Muscle of arm (tissue), 12 donors: ENCODE data around the gene GLI3. TPM values are rescaled to one million over a fixed set of nuclear protein-coding genes. Genes with fewer than 3 reads are reported as not detected.

Experiments used
- DNase-seq: peaks from one replicate; pipeline ENCODE4 v3.0.0-alpha.2; 2013
- polyA plus RNA-seq, 12 donors: library from polyadenylated mRNA; unstranded; fragments of 120-200 nt; gene quantifications; one replicate each; pipeline ENCODE4 v1.2.1, GENCODE V29; 2013; ENCODE audit not compliant: insufficient read length in 12 of 12

The GLI3 gene
- polyA plus RNA-seq, 12 donors = 12.1 to 39.9 (median 15.2) TPM; not detected in 1

DNA sequence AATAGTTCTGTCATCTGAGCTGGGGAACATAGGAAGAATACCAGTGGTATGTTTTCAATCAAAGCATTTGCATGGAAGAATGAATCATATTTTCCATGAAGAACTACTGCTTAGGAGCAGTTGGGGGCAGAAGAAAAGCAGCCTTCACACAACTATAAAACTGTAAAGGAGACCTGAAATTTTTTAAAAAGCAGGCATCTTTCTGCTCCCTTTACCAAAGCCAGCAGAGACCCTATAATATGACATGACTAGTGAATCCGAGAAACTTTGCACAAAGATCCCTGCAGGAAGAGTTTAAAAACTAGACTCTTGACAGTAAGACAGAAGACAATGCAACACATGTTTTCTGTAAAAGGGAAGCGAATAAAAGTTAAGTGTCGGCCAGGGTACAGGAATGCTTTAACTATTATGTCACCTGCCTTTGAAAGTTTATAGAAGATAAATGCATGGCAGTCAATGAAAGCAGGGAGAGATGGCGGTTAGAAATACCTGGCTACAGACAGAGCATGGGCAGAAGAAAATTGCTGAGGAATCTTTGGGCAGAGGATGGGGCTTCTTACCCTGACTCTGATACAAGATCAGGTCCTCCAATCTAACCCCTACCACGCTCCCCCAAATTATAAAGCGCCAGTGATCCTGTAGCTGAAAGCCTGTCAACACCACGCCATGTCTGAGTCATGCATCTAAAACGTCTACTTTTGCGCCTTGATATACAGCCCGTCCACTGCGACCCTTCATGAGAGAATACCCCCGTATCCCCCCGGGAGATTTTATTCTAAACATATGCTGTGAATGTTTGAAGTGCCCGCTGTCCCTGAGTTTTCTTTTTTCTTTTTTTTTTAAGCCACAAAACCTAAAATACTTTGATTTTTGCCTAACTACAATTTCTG lies 93.1 kb downstream of the GLI3 start:
- no peak for DNase-seq

DNA sequence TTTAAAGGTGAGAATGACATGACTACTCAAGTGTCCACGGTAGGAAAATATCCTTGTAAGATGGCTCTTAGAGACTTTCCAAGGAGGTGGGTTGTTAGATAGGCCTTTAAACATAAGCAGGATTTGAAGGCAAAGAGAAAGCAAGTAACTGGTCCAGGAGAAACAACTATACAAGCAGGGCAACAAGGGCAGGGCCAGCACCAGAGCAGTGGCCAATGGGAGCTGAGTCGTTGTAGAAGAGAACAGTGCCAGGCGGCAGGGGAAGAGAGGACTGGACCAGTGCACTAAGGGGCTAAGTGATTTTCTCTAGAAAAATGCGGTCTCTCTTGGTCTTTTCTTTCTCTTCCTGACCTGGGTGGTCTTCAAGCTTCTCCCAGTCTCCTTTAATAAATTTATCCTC lies 94.9 kb downstream of the GLI3 start:
- no peak for DNase-seq

DNA sequence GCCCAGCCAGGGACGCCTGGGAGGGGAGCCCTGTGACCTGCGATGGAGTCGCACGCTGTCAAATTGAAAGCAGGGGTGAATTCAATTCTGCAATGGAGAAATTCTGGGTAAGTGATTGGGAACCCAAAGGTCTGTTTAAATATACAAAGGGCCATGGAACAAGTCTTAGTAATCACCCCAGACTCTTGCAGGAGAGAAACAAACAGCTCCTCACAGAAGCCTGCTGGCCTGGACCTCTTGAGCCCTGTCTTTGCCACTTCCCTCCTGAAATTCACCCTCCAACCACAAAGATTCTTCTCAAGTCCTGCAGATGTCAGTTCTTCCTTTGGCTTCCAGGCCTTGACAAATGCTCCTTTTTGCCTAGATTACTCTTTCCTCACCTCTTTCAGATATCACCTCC lies 97.3 kb downstream of the GLI3 start:
- DNase-seq = no peak

DNA sequence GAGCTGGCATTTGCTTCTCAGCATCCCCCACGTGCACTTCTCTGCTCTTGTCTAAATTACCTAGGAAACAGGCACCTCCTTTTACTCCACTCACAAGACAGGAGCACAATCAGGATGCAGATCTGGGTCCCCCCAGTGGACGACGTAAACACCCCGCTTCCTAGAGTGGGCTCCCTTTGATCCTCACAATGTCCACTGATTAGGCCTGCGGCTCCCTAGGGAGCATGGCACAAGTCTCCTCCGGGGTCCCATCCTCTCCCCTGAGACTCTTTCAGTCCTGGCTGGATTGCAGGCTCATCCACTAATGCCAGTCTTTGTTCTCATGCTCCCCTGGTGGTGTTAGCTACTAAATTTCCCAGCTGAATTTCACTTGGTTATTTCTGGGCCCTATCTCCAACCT lies 98.3 kb downstream of the GLI3 start:
- DNase-seq = no peak

DNA sequence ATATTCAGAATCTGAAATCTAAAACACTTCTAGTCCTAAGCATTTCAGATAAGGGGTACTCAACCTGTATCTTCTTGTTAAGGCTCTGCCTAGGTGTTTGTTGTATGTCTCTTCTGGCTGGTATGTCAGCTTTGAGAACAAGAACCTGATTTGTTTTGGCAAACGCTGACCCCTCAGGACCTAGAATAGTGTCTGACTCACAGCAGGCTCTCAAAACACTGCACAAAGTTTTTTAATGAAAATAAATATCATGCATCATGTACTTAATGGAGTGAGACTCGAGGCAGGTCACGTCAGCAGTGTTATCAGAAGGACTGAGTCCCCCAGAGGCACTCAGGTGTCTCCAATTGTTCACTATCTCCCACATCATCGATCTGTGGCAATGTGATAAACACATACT lies 99.1 kb downstream of the GLI3 start:
- no peak for DNase-seq

DNA sequence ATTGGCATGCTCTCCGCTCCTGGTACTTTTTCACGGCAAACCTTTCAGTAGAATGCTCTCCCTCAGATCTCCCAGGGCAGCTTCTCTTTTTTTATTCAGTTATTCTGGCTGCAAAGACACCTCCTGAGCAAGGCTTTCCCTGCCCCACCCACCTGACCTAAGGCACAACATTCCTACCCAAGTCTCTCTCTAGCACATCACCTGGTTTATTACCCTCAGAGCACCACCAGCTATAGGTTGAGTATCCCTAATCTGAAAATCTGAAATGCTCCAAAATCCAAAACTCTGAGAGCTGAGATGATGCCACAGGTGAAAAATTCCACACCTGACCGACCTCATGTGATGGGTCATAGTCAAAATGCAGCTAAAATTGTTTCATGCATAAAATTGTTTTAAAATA lies 99.6 kb downstream of the GLI3 start:
- no peak for DNase-seq

DNA sequence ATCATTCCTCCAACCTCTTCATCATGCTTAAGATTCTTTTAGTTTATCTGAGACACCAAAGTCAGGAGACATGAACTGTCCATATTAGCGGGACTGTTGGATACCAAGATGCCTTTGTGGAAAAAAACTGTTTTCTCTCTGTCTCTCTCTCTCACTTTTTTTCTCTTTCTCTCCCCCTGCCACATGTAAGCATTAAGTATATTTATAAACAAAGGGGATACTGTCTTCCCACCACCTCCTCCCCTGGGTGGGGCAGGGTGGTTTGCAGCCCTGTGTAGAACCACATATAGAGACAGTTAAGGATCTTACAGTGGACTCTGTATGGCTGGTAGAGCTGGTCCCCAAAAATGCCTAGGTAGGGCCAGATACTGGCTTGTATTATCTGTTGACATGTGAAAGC lies 101.3 kb downstream of the GLI3 start:
- DNase-seq = no peak

DNA sequence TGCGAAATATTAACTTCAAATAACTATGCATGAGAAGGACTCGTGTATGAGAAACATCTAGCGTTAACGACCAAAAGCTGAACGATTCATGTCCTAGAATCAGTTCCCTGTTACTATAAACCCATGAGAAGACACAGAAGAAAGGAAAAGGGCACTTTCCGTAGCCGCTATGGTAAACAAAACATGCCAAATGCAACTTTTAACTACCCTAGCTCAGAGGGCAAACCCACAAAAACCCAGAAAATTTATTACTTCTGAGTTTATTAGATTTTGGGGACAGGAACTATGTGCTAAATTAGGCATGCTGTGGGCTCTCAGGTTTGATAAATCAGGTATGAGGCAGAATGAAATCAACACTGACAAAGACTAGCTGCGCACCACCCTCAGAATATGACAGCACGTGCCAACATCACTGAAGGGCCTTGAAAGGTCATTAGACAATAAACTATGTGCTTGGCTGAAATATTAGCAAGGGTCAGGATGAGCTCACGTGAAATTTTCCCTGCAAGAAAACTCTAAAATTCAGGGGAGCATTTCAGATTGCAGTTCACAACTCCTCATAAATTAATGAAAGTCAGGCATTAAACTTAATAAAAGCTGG lies 102.6 kb downstream of the GLI3 start:
- no peak for DNase-seq

DNA sequence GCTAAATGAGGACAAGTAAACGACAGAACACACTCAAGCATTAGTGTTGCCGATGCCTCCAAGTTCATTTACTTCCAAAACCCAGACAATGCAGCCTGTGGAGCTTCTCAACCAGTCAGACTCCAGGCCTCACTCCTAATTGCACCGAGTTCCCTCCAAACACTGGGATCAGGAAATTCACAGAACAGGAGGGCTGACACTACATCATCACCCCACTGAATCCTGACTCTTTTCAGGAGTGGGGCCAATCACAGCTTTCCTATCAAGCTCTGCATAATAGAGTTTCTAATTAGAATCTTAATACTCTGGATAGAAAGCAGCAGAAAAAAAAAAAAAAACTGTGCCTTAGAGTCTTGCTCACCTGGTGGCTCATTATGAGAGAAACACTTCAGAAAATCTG lies 103.7 kb downstream of the GLI3 start:
- DNase-seq = no peak

DNA sequence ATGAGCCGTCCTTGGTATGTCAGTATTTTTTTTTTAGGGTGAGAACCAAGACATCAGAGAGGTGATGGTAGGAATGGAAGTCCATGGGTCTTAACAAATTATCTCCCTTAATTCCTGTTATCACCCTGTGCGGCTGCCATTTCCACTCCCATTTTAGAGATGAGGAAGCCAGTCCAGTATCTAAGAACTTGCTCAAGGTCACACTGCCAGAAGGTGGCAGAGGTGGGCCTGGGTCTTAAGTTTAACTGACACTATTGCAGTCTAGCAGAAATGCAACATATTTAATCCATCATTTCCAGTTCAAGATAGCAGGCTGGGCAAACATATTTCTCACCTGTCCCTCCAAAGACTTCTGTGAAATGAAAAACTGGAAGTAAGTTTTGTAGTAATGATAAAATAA lies 108.3 kb downstream of the GLI3 start:
- no peak for DNase-seq

DNA sequence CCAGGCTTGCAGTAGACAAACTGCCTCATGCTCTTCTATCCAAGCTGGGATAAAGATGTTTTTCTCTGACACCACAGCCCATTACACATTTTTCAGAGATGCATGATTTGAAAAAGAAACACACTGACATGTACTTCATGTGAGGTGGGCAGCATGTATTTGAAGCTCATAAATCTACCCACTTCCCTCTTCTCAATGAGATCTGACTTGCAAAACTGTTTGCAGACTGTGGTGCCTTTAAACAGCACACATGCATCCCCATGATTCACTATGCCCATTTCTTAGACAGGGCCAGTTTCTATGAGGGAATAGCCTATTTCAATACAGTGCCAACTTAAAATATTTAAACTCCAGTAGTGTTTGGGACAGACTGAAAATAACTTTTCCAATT lies 109.8 kb downstream of the GLI3 start:
- no peak for DNase-seq

DNA sequence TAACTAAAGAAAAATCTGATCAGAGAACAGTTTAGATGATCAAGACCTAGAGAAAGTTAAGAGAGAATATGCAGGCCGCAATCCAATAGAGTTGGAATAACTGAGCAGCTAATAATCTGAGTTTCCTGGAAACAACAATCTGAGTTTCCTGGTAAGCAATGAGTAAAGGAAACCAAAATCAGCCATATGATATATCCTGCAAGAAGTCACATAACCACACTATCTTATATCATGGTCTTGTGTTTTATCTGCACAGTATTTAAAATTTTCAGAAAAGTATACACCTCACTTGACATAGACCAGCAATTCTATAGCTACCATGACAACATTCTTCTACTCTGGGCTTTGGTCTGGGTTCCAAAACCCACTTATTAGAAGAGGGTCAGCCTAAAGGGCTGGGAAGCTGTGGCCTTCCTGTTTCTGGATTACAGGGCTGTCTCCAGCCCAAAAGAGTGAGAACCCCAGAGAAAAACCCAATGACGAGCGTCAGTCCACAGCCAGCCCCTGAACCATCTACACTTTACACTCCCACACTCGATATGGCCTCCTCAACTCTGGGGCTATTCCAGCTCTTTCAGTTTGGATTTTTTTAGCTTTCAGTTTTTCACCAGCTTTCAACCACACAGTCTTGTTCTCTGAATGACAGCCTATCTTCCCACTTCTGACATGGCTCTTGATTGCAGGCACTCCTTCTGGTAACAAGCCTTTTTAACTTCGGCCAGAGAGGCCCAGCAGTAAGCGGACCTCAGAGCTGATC lies 110.4 kb downstream of the GLI3 start:
- DNase-seq = no peak

DNA sequence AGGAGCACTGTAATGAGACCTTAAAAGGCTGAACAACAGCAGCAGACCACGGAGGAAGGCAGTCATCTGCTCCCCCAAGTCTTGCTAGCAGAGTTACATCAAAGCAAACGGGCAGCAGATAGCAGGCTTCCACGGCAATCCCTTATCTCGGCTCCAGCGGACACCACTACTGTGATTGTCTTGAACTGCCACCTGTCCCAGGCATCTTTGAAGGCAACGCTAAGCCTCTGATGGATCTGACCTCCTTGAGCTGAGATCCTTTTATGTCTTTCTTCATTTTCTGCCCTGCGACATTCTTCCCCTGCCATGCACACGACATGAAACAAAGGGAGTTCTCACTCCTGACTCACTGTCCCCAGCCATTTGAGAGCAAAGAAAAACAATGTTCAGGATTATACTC lies 111.7 kb downstream of the GLI3 start:
- no peak for DNase-seq

DNA sequence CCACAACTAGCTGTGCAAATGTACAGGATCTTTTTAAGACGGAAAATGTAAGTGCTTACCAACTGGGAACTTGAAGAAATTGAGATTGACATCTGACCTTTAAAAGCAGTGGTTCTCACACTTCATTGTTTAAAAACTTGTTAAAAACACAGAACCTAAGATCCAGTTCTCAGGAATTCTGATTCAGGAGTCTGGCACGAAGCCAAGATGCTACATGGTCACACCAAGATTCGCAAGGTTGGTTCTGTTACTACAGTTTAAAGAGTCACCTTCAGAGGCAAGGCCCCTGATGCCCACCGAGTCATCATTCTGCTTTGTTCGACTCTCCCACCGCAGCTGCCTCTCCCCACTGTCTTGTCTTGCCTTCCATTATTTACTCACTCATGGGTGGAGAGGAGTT lies 113.3 kb downstream of the GLI3 start:
- DNase-seq = no peak

DNA sequence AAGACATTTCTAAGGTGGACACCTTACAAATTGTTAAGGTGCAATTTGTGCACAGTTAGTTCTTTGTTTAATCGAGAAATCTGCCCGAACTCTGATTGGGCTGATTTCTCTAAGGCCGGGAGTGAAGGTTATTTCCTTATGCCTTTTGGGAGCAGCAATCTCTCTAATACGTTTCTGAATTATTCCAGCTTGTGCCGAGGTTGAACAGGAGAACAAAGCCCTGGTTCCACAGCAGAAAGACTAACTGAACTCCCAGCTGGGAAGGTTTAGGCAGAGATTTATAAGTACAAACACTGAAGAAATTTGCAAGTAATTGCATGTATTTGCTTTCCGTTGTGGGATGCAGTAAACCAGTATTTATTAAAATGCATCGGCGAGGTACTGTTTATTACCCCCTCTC lies 116.8 kb downstream of the GLI3 start:
- no peak for DNase-seq

DNA sequence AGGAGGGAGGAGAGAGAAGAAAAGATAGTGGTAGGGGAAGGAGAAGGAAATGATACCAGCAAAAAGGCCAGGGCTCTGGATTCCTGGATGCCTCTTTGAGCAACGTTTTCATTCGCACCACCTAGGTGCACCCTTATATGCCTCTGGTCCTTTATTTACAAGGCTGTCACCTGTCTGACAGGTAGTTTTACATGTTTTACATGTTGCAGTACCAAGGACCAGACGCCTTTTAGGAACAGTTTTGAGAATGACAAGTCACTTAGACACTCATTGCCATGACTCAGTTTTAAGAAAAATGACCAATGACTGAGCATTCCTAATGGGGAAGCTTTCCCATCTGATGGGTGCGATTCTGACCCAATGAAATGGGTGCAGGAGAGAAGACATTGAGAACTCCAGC lies 119.8 kb downstream of the GLI3 start:
- DNase-seq = no peak

DNA sequence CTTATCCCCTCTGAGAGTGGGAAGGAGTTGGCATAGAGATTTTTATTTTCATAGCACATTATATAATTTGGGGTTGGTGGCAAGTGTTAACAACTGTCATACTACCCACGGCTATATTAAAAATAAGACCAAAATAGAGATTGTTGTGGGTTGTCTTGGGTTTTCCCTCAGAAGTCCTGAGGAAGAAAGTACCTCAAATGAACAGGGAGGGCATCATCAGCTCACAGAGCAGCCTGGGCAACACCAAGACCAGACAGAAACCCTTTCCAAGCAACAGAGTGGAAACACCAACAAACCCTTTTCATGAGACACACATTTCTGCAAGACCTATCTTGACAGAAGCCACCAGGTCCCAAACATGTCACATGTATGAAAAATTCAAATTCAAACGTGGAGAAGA lies 121.2 kb downstream of the GLI3 start:
- DNase-seq = no peak

DNA sequence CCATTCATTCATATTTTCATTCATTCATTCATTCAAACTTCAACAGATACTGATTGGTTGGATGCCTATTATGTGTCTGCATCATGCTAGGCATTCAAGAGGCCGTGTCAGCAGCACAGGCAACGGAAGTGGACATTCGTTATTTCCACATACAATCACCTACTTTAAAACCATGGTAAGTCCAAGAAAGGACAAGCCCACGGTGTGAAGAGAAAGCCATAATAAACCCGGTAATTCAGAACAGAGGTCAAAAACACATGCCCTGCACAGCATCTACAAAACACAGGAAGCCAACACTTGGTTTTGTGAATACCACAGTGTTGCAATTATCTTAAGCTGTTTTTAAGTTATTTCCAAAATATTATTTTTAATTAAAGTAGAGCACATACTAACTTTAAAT lies 126.7 kb downstream of the GLI3 start:
- DNase-seq = no peak

DNA sequence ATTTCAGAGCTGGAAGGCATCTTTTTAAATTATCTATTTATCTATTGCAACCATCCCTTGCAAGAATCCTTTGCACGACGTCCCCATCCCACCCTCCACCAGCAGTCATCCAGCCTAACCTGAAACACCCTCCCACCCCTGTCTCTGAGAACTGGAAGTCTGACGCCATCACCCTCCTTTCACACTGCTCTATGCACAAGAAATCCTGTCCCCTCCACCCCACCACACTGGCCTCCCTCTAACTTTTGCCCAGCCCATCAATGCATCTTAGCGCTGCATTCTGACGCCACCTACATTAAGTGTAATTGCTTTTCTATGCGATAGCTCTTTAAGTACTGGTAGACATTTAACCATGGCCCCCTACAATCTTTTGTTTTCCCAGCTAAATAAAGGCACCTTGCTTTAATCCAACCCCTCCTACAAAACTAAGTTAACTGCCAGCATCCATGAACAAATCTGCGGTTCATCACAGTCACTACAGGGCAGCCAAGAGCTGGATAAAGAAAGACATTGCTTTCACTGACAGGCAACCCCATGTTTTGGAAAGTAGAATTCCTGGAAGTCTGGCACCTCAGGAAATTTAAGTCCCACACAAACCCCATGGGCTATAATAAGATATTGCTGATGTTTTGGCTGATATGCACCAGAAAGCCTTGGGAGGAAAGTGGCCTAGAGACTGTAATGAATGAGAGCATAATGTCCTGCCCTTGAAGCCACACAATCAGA lies 128.0 kb downstream of the GLI3 start:
- no peak for DNase-seq

DNA sequence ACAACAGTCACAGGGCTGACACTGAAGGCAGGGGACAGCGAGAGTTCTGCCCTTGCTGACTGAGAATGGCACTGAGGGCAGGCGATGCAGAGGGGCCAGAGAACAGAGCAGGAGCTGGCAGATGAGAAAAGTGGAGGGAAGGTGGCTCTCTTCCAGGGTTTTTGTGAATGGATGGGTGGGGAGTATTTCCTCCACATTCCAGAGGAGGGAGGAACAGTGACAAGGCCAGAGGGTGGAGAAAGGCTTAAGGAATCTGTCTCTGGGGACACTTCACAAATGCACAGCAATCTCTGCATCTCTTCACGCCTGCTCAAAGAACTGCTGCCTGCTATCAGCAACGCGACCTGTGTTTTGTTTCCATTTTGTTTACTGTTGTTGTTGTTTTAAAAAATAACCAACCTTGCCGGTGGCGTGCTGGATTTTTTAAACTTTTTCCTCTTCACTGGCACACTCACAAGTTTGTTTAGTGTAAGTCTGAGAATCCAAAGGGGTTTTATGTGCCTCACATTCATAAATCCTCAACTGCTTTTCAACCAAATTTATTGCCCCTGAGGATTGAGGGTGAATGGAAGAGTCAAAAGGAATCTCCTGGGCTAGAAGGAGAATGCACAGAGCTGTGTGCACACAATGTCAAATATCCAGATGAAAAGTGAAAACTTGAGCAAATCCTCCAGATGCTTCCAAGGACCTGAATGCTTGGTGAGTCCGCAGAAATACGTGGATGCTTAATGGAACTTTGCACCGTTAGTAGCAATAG lies 129.3 kb downstream of the GLI3 start:
- DNase-seq = peak; percentile 52

DNA sequence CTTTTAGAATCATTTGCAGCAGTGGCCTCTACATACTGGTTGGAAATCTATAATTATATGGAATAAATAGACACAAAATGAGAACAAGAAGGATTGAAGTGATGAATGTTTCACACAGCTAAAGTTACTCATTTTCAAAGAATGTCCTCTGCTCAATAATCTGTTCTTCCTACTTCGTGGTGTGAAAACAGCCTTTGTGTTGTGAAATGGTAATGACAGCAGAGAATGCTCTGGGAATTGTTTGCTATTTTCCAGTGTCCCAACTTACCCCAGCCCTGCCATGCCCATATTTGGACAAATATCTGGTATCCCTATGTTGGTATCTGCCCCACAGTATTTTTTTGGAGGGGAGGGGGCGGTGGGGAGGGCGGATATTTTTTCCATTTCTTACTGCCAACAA lies 130.4 kb downstream of the GLI3 start:
- DNase-seq = no peak
